HCT116 (cell line): ENCODE data around the gene OR5AK2. TPM values are rescaled to one million over a fixed set of nuclear protein-coding genes. Genes with fewer than 3 reads are reported as not detected.

Source experiments
- ATAC-seq: fragments of 200-7000 bp; cut with Tn5 transposase; 2 replicates; pipeline ENCODE4 v1.9.1; 2020; ENCODE audit warnings: mild to moderate bottlenecking, moderate library complexity
- BruUV-seq: library from RNA; stranded (reverse); fragments of 400-500 nt; replicated peaks from 2 replicates; lab custom pipeline; 2021; lab: Mats Ljungman, UMichigan
- CTCF ChIA-PET: fragments of 300-600 bp; sonication (Branson Sonifier 250); formaldehyde crosslinking; loops from one replicate; lab custom pipeline; 2021; ENCODE audit warnings: antibody characterized with exemption; lab: Charles Lee
- POLR2A ChIA-PET: fragments of 300-600, 350-600 bp; sonication (Branson Sonifier 250); formaldehyde crosslinking; loops from one replicate; lab custom pipeline; 2021; ENCODE audit warnings: antibody characterized with exemption; lab: Charles Lee
- RAD21 ChIA-PET, 2 experiments: fragments of 300-600 bp; sonication (Branson Sonifier 250); formaldehyde crosslinking; loops; one replicate each; lab custom pipeline; 2023; ENCODE audit warnings: low total read pairs in 2 of 2; ENCODE audit not compliant: uncharacterized antibody in 2 of 2, unreplicated experiment in 2 of 2, low non-redundant PET in 1 of 2; lab: Charles Lee
- DNase-seq: peaks from one replicate; pipeline ENCODE4 v3.0.0-alpha.2; 2010; ENCODE audit warnings: low read depth, low spot score
- H2AFZ ChIP-seq: fragments of 200-600 bp; shearing (Covaris generic), sonication (generic); 2 replicates; pipeline ENCODE4 v1.6.1; 2017; ENCODE audit warnings: low read depth, mixed run types, mixed read lengths, antibody characterized with exemption, low read length; ENCODE audit not compliant: poor library complexity, severe bottlenecking
- H3K27ac ChIP-seq: 2 replicates; pipeline ENCODE4 v1.5.1; 2012; ENCODE audit warnings: low read depth, low read length
- H3K27me3 ChIP-seq: fragments of 200-600 bp; sonication (generic); 2 replicates; pipeline ENCODE4 v1.6.1; 2016; ENCODE audit warnings: mixed run types, low read length, mixed read lengths; ENCODE audit not compliant: insufficient read depth
- H3K36me3 ChIP-seq, 2 experiments: fragments of 200-500 bp in 1 of 2; fragments of 200-600 bp in 1 of 2; sonication (Bioruptor generic) in 1 of 2; sonication (generic) in 1 of 2; 2 replicates each; pipeline versions ENCODE4 v1.5.1 to v1.6.1; 2014 to 2016; ENCODE audit warnings: low read length in 2 of 2, inconsistent platforms in 1 of 2, mixed read lengths in 1 of 2, mixed run types in 1 of 2; ENCODE audit not compliant: insufficient read depth in 2 of 2, control insufficient read depth in 1 of 2
- H3K4me1 ChIP-seq, 2 experiments: fragments of 200-600 bp in 1 of 2; sonication (generic) in 1 of 2; 2 replicates each; pipeline versions ENCODE4 v1.5.1 to v1.6.1; 2012 to 2017; ENCODE audit warnings: low read length in 2 of 2, inconsistent platforms in 1 of 2, mild to moderate bottlenecking in 1 of 2, mixed read lengths in 1 of 2, mixed run types in 1 of 2, moderate library complexity in 1 of 2; ENCODE audit not compliant: insufficient read depth in 2 of 2, control insufficient read depth in 1 of 2
- H3K4me2 ChIP-seq: fragments of 200-600 bp; sonication (generic); 2 replicates; pipeline ENCODE4 v1.6.1; 2017; ENCODE audit warnings: mixed run types, low read length, mixed read lengths
- H3K4me3 ChIP-seq, 2 experiments: fragments of 200-600 bp in 1 of 2; sonication (generic) in 1 of 2; replicated peaks in 1 of 2; 2 replicates each; pipeline ENCODE4 v1.5.1; 2011 to 2016; ENCODE audit warnings: low read length in 2 of 2, control low read depth in 1 of 2, low read depth in 1 of 2, mild to moderate bottlenecking in 1 of 2, mixed read lengths in 1 of 2, mixed run types in 1 of 2
- H3K79me2 ChIP-seq: fragments of 200-600 bp; sonication (generic); 2 replicates; pipeline ENCODE4 v1.6.1; 2017; ENCODE audit warnings: mild to moderate bottlenecking, mixed run types, low read length, moderate library complexity, mixed read lengths; ENCODE audit not compliant: insufficient read depth
- H3K9ac ChIP-seq: fragments of 200-600 bp; sonication (generic); 2 replicates; pipeline ENCODE4 v1.6.1; 2016; ENCODE audit warnings: low read length, mixed read lengths
- H3K9me2 ChIP-seq: fragments of 200-600 bp; sonication (generic), shearing (Covaris generic); 2 replicates; pipeline ENCODE4 v1.6.1; 2017; ENCODE audit warnings: mixed run types, mild to moderate bottlenecking, moderate library complexity; ENCODE audit not compliant: insufficient read depth
- H3K9me3 ChIP-seq, 2 experiments: fragments of 200-500 bp in 1 of 2; fragments of 200-600 bp in 1 of 2; sonication (Bioruptor generic) in 1 of 2; sonication (generic) in 1 of 2; 2 replicates each; pipeline ENCODE4 v1.6.1; 2014 to 2017; ENCODE audit warnings: low read length in 2 of 2, mixed read lengths in 2 of 2, inconsistent platforms in 1 of 2, low read depth in 1 of 2, mild to moderate bottlenecking in 1 of 2, mixed run types in 1 of 2, moderate library complexity in 1 of 2; ENCODE audit not compliant: control insufficient read depth in 1 of 2, insufficient read depth in 1 of 2
- H4K20me1 ChIP-seq: fragments of 200-600 bp; sonication (generic), shearing (Covaris generic); 2 replicates; pipeline ENCODE4 v1.6.1; 2017; ENCODE audit warnings: mixed run types, mild to moderate bottlenecking, moderate library complexity; ENCODE audit not compliant: insufficient read depth
- ATF3 ChIP-seq: IDR thresholded peaks from 2 replicates; pipeline ENCODE4 v1.6.1; 2012
- CEBPB ChIP-seq: IDR thresholded peaks from 2 replicates; pipeline ENCODE4 v1.6.1; 2012; ENCODE audit warnings: low read depth
- EGR1 ChIP-seq: IDR thresholded peaks from 2 replicates; pipeline ENCODE4 v1.6.1; 2012; ENCODE audit warnings: low read depth
- ELF1 ChIP-seq: IDR thresholded peaks from 2 replicates; pipeline ENCODE4 v1.6.1; 2012; ENCODE audit warnings: low read depth, borderline replicate concordance
- EZH2 ChIP-seq: fragments of 200-600 bp; sonication (generic); IDR thresholded peaks from 2 replicates; pipeline ENCODE4 v1.6.1; 2017; ENCODE audit warnings: antibody characterized with exemption, mixed run types
- FOSL1 ChIP-seq: IDR thresholded peaks from 2 replicates; pipeline ENCODE4 v1.6.1; 2012; ENCODE audit warnings: low read depth
- JUND ChIP-seq: IDR thresholded peaks from 2 replicates; pipeline ENCODE4 v1.6.1; 2012
- POLR2A ChIP-seq: IDR thresholded peaks from 2 replicates; pipeline ENCODE4 v1.7.0; 2011; ENCODE audit warnings: borderline replicate concordance; ENCODE audit not compliant: insufficient read depth, insufficient read length; ENCODE audit errors: extremely low read depth
- POLR2AphosphoS5 ChIP-seq: IDR thresholded peaks from 2 replicates; pipeline ENCODE4 v1.6.1; 2011; ENCODE audit warnings: mild to moderate bottlenecking, low read depth, low read length, moderate library complexity
- REST ChIP-seq: IDR thresholded peaks from 2 replicates; pipeline ENCODE4 v1.6.1; 2012; ENCODE audit warnings: low read depth
- TCF7L2 ChIP-seq: IDR thresholded peaks from 2 replicates; pipeline ENCODE4 v1.7.0; 2011; ENCODE audit warnings: borderline replicate concordance, inconsistent platforms; ENCODE audit not compliant: insufficient read depth, insufficient read length; ENCODE audit errors: extremely low read depth
- ZFX ChIP-seq: fragments of 450-650 bp; IDR thresholded peaks from 2 replicates; pipeline ENCODE4 v1.6.1; 2017
- ZNF274 ChIP-seq: fragments of 200-500 bp; sonication (Bioruptor generic); IDR thresholded peaks from 2 replicates; pipeline ENCODE4 v1.6.1; 2014; ENCODE audit warnings: mild to moderate bottlenecking, low read depth, low read length, inconsistent platforms
- intact Hi-C: fragments of 100-400 bp; cut with micrococcal nuclease; formaldehyde crosslinking; loops from 2 replicates; pipeline ENCODE4 v1.10.0; 2022
- total RNA-seq: library from RNA; stranded (reverse); gene quantifications from one replicate; pipeline ENCODE4 v1.2.1, GENCODE V29; 2021; ENCODE audit not compliant: unreplicated experiment

The OR5AK2 gene
- total RNA-seq, 1 experiment from 2014 or later, result not detected

- no peak for ATAC-seq
- ChIA-PET CTCF (no interaction called here), RAD21 (no interaction called here), POLR2A (no interaction called here)
- BruUV-seq, result no TSS peak
- intact Hi-C loops, result no loop called here
- DNase-seq, result no peak
- H3K27me3 ChIP-seq, result no peaks in the 10 kb centered on the region
- H3K36me3 ChIP-seq, result no peaks in the 10 kb centered on the region
- H3K79me2 ChIP-seq, result no peaks in the 10 kb centered on the region
- no peaks in the 10 kb centered on the region for H3K9me3 ChIP-seq
- H3K4me1 ChIP-seq, result no peaks in the 10 kb centered on the region
- no peak overlapping the region for H2AFZ ChIP-seq
- TF ChIP-seq JUND (no peak), EGR1 (no peak)
- no peak overlapping the region for H3K9ac ChIP-seq
- no peaks in the 10 kb centered on the region for H3K9me2 ChIP-seq
- no peak overlapping the region for H3K4me2 ChIP-seq
- no peak overlapping the region for H3K4me3 ChIP-seq
- H3K27ac ChIP-seq, result no peak overlapping the region
- H4K20me1 ChIP-seq, result no peaks in the 10 kb centered on the region
These were observed 11.4 kb upstream of the OR5AK2 start for GRCh38 chr11:56977314-56977713.

GRCh38 chr11:56990702-56991101 is 2.0 kb downstream of the OR5AK2 start:
- RAD21 ChIA-PET, result no interaction called here
- H3K27ac ChIP-seq, result no peak overlapping the region
- CTCF ChIA-PET, result no interaction called here
- no TSS peak for BruUV-seq
- intact Hi-C loops, result no loop called here
- POLR2A ChIA-PET, result no interaction called here
- no peaks in the 10 kb centered on the region for H3K79me2 ChIP-seq
- no peak for DNase-seq
- ATAC-seq, result no peak
- H3K4me1 ChIP-seq, result no peaks in the 10 kb centered on the region
- H3K9me2 ChIP-seq, result no peaks in the 10 kb centered on the region
- H3K4me3 ChIP-seq, result no peak overlapping the region
- no peak overlapping the region for H3K9ac ChIP-seq
- H3K36me3 ChIP-seq, result no peaks in the 10 kb centered on the region
- H4K20me1 ChIP-seq, result no peaks in the 10 kb centered on the region
- no peak overlapping the region for H2AFZ ChIP-seq
- H3K4me2 ChIP-seq, result no peak overlapping the region
- no peak for TF ChIP-seq ATF3
- no peak for TF ChIP-seq ZFX
- no peak for TF ChIP-seq POLR2A
- TF ChIP-seq FOSL1, result no peak
- no peak for TF ChIP-seq TCF7L2
- TF ChIP-seq CEBPB, result no peak
- TF ChIP-seq POLR2AphosphoS5, result no peak
- no peak for TF ChIP-seq REST
- TF ChIP-seq EZH2, result no peak
- TF ChIP-seq ZNF274, result no peak
- no peak for TF ChIP-seq ELF1
- TF ChIP-seq EGR1, result no peak
- H3K9me3 ChIP-seq, result peaks cover 0 to 3% of the 10 kb centered on the region in 2 experiments; a peak in 1 of 4 replicates
- no peaks in the 10 kb centered on the region for H3K27me3 ChIP-seq
